Colonic mucosa (tissue), 4 donors: ENCODE results near the gene SHLD1. TPM values are rescaled to one million over a fixed set of nuclear protein-coding genes. Genes with fewer than 3 reads are reported as not detected.

Experiments used
- DNase-seq: peaks from one replicate; pipeline ENCODE4 v3.0.0-alpha.2; 2020
- H3K27ac ChIP-seq: fragments of 200-600 bp; one replicate; pipeline ENCODE4 v1.8.0; 2021
- H3K27me3 ChIP-seq: fragments of 200-600 bp; one replicate; pipeline ENCODE4 v1.8.0; 2021
- H3K36me3 ChIP-seq: fragments of 200-600 bp; one replicate; pipeline ENCODE4 v1.8.0; 2021
- H3K4me1 ChIP-seq: fragments of 200-600 bp; one replicate; pipeline ENCODE4 v1.8.0; 2021; ENCODE audit warnings: mild to moderate bottlenecking
- H3K4me3 ChIP-seq: fragments of 200-600 bp; one replicate; pipeline ENCODE4 v1.8.0; 2021
- H3K9ac ChIP-seq, 2 donors: one replicate each; pipeline ENCODE4 v1.7.0; 2013; ENCODE audit warnings: control low read depth in 2 of 2, low read depth in 2 of 2, low read length in 2 of 2
- H3K9me3 ChIP-seq: fragments of 200-600 bp; one replicate; pipeline ENCODE4 v1.8.0; 2021
- intact Hi-C: fragments of 100-400 bp; cut with DNase I; formaldehyde crosslinking; loops from one replicate; pipeline ENCODE4 v1.14.1; 2022
- total RNA-seq, 2 donors: library from RNA; stranded (reverse); fragmentation: NEBNext Ultra II Directional in 1 of 2; extraction: Animal tissue kit (Norgen Biotek cat#: 25700) in 1 of 2; gene quantifications; one replicate each; pipeline ENCODE4 v1.2.1, GENCODE V29; 2021
- TF ChIP-seq, protein P1 (sequence below): fragments of 200-600 bp; IDR thresholded peaks from one replicate; pipeline ENCODE4 v1.8.0; 2022; ENCODE audit warnings: antibody characterized with exemption, mild to moderate bottlenecking
- donor health status: healthy.
- donor health status: DM: no; HTN: no; CAD: no.
- donor health status: DM: no; HTN: no; CAD: no.

Gene SHLD1
- total RNA-seq, 2 donors from 2014 or later: 4.0 to 9.1 TPM

DNA sequence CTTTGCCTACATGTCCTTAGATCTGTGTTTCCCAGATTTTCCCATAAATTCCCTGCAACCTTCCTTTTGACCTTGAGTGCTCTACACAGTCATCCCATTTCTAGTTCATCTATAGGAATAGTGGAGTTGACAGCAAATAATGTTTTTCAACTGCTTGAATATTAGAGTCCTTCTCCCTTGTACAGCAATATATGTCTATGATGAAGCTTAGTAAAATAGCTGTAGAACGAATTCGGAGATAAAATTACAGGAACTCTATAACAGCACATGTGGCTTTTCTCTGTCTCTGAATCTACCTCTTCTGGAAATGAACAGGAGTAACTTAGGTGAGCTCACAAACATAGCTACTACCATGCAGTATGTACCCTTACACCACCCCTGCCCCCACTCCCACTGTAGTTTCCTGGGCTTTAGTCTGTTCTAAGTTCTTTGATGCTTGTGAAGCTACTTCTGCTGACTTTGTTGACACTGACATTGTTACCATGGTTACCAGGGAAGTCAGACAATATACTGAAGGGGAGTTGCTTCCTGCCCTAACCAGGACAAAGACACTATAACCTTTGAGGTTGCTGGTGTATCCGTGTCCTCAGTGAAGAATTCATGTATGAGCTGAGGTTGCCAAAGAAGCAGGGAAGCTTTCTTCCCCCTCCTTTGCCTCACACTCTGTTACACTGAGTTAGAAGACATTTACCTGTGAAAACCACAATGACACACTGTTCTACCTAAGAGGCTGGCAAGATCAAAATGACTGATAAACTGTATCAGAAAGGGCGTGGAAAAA is 35.8 kb upstream of the SHLD1 start:
- no peaks in the 10 kb centered on the region for H3K36me3 ChIP-seq
- intact Hi-C loops: no loop called here
- no peak overlapping the region for H3K9ac ChIP-seq
- TF ChIP-seq, protein P1, sequence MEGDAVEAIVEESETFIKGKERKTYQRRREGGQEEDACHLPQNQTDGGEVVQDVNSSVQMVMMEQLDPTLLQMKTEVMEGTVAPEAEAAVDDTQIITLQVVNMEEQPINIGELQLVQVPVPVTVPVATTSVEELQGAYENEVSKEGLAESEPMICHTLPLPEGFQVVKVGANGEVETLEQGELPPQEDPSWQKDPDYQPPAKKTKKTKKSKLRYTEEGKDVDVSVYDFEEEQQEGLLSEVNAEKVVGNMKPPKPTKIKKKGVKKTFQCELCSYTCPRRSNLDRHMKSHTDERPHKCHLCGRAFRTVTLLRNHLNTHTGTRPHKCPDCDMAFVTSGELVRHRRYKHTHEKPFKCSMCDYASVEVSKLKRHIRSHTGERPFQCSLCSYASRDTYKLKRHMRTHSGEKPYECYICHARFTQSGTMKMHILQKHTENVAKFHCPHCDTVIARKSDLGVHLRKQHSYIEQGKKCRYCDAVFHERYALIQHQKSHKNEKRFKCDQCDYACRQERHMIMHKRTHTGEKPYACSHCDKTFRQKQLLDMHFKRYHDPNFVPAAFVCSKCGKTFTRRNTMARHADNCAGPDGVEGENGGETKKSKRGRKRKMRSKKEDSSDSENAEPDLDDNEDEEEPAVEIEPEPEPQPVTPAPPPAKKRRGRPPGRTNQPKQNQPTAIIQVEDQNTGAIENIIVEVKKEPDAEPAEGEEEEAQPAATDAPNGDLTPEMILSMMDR: no peak
- H3K4me1 ChIP-seq: no peaks in the 10 kb centered on the region
- H3K27ac ChIP-seq: no peak overlapping the region
- no peaks in the 10 kb centered on the region for H3K9me3 ChIP-seq
- DNase-seq: no peak
- no peaks in the 10 kb centered on the region for H3K27me3 ChIP-seq
- no peak overlapping the region for H3K4me3 ChIP-seq

DNA sequence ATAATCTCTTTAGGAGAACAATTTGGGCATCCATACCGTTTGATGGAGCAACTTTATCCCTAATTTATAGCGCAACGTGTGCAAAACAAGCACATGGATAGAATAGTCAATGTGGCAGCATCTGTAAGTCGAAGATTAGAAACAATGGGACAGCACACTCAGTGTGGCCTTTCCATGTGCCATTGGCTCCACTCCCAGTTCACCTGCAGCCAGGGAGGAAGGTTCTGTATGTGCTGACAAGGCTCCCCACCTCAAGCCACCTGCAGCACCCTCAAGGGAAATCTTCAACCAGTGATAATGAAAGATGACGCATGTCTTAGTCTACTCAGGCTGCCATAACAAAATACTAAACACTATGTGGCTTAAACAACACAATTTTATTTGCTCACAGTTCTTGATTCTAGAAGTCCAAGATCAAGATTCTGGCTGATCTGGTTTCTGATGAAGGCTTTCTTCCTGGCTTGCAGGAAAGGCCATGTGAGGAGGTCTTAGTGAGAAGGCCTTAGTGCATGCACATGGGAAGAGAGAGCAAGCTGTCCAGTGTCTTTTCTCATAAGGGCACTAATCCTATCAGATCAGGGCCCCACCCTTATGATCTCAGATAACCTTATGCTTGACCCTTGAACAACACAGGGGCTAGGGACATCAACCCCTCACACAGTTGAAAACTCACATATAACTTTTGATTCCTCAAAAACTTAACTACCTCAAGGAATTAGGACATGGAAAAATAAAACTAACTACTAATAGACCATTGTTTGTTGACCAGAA is 34.9 kb upstream of the SHLD1 start:
- no peaks in the 10 kb centered on the region for H3K36me3 ChIP-seq
- intact Hi-C loops: no loop called here
- H3K9me3 ChIP-seq: no peaks in the 10 kb centered on the region
- no peak overlapping the region for H3K27ac ChIP-seq
- no peak overlapping the region for H3K9ac ChIP-seq
- TF ChIP-seq, protein P1: no peak
- H3K4me1 ChIP-seq: no peaks in the 10 kb centered on the region
- DNase-seq: no peak
- no peak overlapping the region for H3K4me3 ChIP-seq
- H3K27me3 ChIP-seq: no peaks in the 10 kb centered on the region

DNA sequence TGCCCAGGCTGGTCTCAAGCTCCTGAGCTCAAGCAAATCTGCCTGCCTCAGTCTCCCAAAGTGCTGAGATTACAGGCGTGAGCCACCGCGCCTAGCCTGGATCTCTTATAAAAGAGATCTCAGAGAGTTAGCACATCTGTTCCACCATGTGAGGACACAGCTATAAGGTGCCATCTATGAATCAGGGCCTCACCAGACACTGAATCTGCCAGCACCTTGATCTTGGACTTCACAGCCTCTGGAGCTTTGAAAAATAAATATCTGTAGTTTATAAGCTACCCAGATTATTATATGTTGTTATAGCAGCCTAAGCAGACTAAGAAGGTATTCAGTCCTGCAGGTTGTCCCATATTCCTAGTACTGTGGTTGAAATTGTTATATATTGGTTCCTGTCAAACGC is 33.2 kb upstream of the SHLD1 start:
- Histone ChIP-seq H3K36me3 (no peaks in the 10 kb centered on the region), H3K4me3 (no peak overlapping the region), H3K27ac (no peak overlapping the region), H3K9me3 (no peaks in the 10 kb centered on the region), H3K27me3 (no peaks in the 10 kb centered on the region), H3K9ac (no peak overlapping the region), H3K4me1 (no peaks in the 10 kb centered on the region)
- intact Hi-C loops: no loop called here
- TF ChIP-seq, protein P1: no peak
- no peak for DNase-seq

DNA sequence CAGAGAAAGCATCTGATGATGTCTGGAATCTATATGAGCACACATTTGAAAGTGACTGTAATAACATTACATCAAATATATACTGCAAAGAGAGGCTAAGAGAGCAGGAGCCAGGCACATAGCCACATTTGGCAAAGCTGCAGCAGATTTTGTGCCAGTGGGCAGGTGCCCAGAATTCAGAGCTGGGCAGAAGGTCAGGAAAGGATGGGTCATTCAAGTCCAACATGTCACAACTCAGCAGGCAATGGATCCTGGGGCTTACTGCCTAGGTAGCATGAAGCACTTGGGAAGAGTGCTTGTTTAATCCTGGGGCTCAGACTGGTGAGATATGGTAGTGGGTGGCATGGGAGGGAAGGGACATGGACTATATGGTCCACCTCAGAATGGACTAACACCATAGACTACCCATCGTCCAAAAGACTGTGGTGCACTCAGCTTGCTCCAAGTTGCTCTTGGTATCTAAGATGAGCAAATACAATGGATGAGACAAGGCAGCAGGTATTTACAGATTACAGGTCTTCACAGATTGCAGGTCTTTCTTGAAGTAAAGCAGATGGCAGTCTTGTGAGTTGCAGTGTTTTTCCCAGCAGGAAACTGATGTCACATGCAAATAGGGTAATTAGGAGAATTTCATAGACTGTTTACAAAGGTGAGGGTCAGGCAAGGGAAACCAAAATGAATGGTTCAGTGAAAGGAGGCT is 31.2 kb upstream of the SHLD1 start:
- intact Hi-C loops: no loop called here
- H3K9me3 ChIP-seq: no peaks in the 10 kb centered on the region
- H3K4me1 ChIP-seq: no peaks in the 10 kb centered on the region
- H3K4me3 ChIP-seq: no peak overlapping the region
- no peak overlapping the region for H3K9ac ChIP-seq
- no peaks in the 10 kb centered on the region for H3K27me3 ChIP-seq
- DNase-seq: no peak
- TF ChIP-seq, protein P1: no peak
- H3K27ac ChIP-seq: no peak overlapping the region
- no peaks in the 10 kb centered on the region for H3K36me3 ChIP-seq

DNA sequence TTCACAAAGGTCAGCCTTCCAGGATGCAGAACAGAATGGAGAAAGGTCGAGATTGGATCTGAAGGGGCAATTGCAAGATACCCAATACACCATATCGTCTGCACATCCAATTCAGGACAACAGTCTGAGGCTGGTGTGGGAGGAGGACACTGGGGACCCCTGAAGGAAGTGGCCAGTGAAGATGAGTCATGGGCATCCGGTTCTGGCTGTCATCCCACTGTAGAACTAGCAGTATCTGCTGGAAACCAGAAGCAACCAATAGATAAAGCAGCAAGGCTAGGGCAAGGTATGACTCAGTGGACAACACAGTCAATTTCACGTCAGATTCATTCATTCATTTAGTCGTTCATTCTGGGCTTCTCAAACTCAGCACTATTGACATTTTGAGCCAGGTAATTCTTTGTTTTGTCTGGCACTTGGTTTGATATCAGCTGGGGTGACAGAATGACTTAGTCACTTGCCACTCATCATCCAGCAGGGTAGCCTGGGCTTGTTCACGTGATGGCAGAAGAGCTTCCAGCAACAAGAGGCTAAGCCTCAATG is 30.3 kb upstream of the SHLD1 start:
- H3K9me3 ChIP-seq: no peaks in the 10 kb centered on the region
- no peaks in the 10 kb centered on the region for H3K4me1 ChIP-seq
- H3K4me3 ChIP-seq: no peak overlapping the region
- no peaks in the 10 kb centered on the region for H3K27me3 ChIP-seq
- no peaks in the 10 kb centered on the region for H3K36me3 ChIP-seq
- intact Hi-C loops: no loop called here
- DNase-seq: no peak
- no peak overlapping the region for H3K9ac ChIP-seq
- H3K27ac ChIP-seq: no peak overlapping the region
- TF ChIP-seq, protein P1: no peak
